ENCODE measurements around the gene INPP4B.

DNA sequence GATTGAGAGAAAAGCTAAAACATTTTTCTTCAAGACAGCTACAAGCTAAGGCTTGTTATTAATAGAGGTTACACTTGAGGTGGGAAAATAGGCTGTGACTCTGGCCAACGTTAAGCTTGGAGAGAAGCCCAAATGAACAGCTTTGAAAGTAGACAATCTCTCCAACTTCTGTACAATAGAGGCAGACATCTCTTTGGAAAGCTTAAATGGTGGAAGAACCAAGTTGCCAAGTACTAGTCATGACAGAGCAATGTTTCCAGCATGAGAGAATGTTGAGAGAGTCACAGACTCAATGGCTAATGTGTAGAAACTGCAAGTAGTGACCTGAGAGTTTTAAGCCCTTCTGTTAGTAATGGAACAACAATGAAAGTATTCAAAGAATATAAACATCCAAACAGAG, 298.1 kb downstream of the INPP4B start:
- no peak for TF ChIP-seq EZH2 (IDR thresholded peaks at IDR 0.05; ENCODE audit: low read length, missing control alignments)
- TF ChIP-seq, protein P1, sequence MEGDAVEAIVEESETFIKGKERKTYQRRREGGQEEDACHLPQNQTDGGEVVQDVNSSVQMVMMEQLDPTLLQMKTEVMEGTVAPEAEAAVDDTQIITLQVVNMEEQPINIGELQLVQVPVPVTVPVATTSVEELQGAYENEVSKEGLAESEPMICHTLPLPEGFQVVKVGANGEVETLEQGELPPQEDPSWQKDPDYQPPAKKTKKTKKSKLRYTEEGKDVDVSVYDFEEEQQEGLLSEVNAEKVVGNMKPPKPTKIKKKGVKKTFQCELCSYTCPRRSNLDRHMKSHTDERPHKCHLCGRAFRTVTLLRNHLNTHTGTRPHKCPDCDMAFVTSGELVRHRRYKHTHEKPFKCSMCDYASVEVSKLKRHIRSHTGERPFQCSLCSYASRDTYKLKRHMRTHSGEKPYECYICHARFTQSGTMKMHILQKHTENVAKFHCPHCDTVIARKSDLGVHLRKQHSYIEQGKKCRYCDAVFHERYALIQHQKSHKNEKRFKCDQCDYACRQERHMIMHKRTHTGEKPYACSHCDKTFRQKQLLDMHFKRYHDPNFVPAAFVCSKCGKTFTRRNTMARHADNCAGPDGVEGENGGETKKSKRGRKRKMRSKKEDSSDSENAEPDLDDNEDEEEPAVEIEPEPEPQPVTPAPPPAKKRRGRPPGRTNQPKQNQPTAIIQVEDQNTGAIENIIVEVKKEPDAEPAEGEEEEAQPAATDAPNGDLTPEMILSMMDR (conservative IDR thresholded peaks at IDR 0.05 in 1 of 2, IDR thresholded peaks at IDR 0.05 in 1 of 2; ENCODE audit: low read depth in 1 of 2, low read length in 2 of 2), result no peak

All from fibroblast of lung (primary cell).